Measurements from ENCODE around the gene SUB1. TPM values are rescaled to one million over a fixed set of nuclear protein-coding genes. Genes with fewer than 3 reads are reported as not detected.

SUB1 gene
- total RNA-seq, result 144 and 172 TPM in 2 replicates

DNA sequence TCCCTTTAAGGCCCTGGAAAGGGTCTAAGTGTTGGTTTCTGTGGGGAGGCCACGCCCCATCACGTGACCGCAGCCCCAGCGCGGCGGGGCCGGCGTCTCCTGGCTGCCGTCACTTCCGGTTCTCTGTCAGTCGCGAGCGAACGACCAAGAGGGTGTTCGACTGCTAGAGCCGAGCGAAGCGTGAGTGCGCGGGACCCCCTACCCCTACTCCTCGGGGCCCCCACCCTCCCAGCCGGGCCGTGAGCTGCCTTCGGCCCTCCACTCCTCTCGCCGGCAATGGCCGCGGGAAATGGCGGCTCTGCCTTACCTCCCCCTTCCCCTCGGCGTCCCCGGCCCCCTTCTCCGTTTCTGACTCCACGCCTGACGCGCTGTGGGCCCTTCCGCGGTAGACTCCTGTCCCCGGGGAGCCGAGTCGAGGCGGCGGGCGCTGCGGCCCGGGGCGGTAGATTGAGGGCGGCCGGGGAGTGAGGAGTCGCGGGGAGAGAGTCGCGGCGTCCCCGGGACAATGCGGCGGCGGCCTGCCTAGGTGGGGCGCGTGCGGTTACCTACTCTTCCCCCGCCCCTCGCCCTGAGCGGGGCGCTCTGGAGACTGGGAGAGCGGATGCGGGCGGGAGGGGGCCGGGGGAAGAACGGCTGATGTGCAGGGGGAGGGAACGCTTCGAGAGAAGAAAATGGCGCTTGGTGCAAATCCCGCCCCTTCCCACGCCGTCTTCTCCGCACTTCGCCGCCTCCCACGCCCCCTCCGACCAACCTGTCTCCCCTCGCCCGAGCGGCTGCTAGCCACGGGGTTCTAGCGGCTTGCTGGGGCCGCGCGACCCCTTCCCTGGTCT lies at the start of gene SUB1:
SUB1 (plus strand) TSS at position 112 of the 830 bp plus-strand sequence. CDS start 2,956 bp downstream, outside the sequence.

Other genes starting within 250 kb of the SUB1 start
- gene ZFR, start 140.8 kb upstream of the SUB1 start, total RNA-seq, result 51.6 and 61.2 TPM in 2 replicates
- 21.8 and 35.8 TPM in 2 replicates for gene NPR3, start 125.8 kb downstream of the SUB1 start, total RNA-seq

Measured in cardiac atrium fibroblast (primary cell).